HepG2 (cell line): ENCODE results near the gene ALLC. TPM values are rescaled to one million over a fixed set of nuclear protein-coding genes. Genes with fewer than 3 reads are reported as not detected.

Experiments used
- ATAC-seq: fragments of 200-7000 bp; cut with Tn5 transposase; 3 replicates; pipeline ENCODE4 v1.9.1; 2020; ENCODE audit warnings: mild to moderate bottlenecking, moderate library complexity
- BruUV-seq: library from RNA; stranded (reverse); fragments of 400-500 nt; replicated peaks from 2 replicates; lab custom pipeline; 2021; lab: Mats Ljungman, UMichigan
- CTCF ChIA-PET: fragments of 300-600 bp; formaldehyde crosslinking; extraction: SDS; loops from one replicate; lab custom pipeline; 2021; ENCODE audit warnings: low total read pairs, inconsistent platforms, low intra/inter-chr PET ratio; lab: Yijun Ruan, JAX
- POLR2A ChIA-PET: fragments of 350-600 bp; sonication (Branson Sonifier 250); formaldehyde crosslinking; loops from one replicate; lab custom pipeline; 2020; ENCODE audit warnings: antibody characterized with exemption, inconsistent platforms; lab: Yijun Ruan, JAX
- DNase-seq: peaks from one replicate; pipeline ENCODE4 v3.0.0-alpha.2; 2015; ENCODE audit warnings: low spot score
- FAIRE-seq: peaks from 3 replicates; lab custom pipeline; 2011; peaks lifted over from hg19 to GRCh38; lab: Jason Lieb, UNC
- H2AFZ ChIP-seq: one replicate; pipeline ENCODE4 v1.6.1; 2011; ENCODE audit warnings: low read length, inconsistent platforms
- H3K27ac ChIP-seq: fragments of 300-600 bp; 3 replicates; pipeline ENCODE4 v1.8.0; 2011; ENCODE audit warnings: mixed run types, mild to moderate bottlenecking, mixed read lengths, low read length, inconsistent platforms; ENCODE audit not compliant: insufficient read depth; ENCODE audit errors: extremely low read length
- H3K27me3 ChIP-seq, 2 experiments: fragments of 200-600 bp in 1 of 2; 2 replicates in 1 of 2; 3 replicates in 1 of 2; pipeline versions ENCODE4 v1.6.0 to v1.8.0; 2011; ENCODE audit warnings: low read length in 2 of 2, mild to moderate bottlenecking in 2 of 2, moderate library complexity in 2 of 2, inconsistent platforms in 1 of 2; ENCODE audit not compliant: insufficient read depth in 2 of 2, control insufficient read depth in 1 of 2
- H3K36me3 ChIP-seq, 2 experiments: fragments of 200-600 bp in 1 of 2; replicated peaks in 1 of 2; 2 replicates in 1 of 2; 3 replicates in 1 of 2; pipeline versions ENCODE4 v1.5.1 to v1.8.0; 2011; ENCODE audit warnings: low read length in 2 of 2, inconsistent platforms in 1 of 2; ENCODE audit not compliant: insufficient read depth in 2 of 2, control insufficient read depth in 1 of 2
- H3K4me1 ChIP-seq: 2 replicates; pipeline ENCODE4 v1.5.1; 2012; ENCODE audit warnings: low read length, inconsistent platforms; ENCODE audit not compliant: insufficient read depth
- H3K4me2 ChIP-seq: 2 replicates; pipeline ENCODE4 v1.6.0; 2011; ENCODE audit warnings: low read depth, low read length, inconsistent platforms
- H3K4me3 ChIP-seq, 3 experiments: fragments of 200-600 bp in 1 of 3; sonication (generic), shearing (Covaris generic) in 1 of 3; replicated peaks in 1 of 3; 2 replicates each; pipeline ENCODE4 v1.5.1; 2011 to 2016; ENCODE audit warnings: low read length in 3 of 3, inconsistent platforms in 2 of 3, low read depth in 2 of 3, mild to moderate bottlenecking in 2 of 3, control low read depth in 1 of 3, mixed read lengths in 1 of 3; ENCODE audit not compliant: insufficient read depth in 1 of 3
- H3K79me2 ChIP-seq: one replicate; pipeline ENCODE4 v1.6.1; 2011; ENCODE audit warnings: low read length, inconsistent platforms; ENCODE audit not compliant: insufficient read depth
- H3K9ac ChIP-seq: 2 replicates; pipeline ENCODE4 v1.6.0; 2011; ENCODE audit warnings: mild to moderate bottlenecking, low read depth, low read length, inconsistent platforms; ENCODE audit not compliant: insufficient read depth
- H3K9me3 ChIP-seq: 2 replicates; pipeline ENCODE4 v1.5.1; 2012; ENCODE audit warnings: mild to moderate bottlenecking, low read length
- H4K20me1 ChIP-seq: 2 replicates; pipeline ENCODE4 v1.6.0; 2011; ENCODE audit warnings: inconsistent platforms, mild to moderate bottlenecking, low read length, moderate library complexity; ENCODE audit not compliant: insufficient read depth
- AKAP8 ChIP-seq: sonication (generic); formaldehyde crosslinking; IDR thresholded peaks from 2 replicates; pipeline ENCODE4 v1.5.1; 2020; ENCODE audit warnings: mild to moderate bottlenecking, missing genetic modification reagents
- HDAC6 ChIP-seq: fragments of 200-600 bp; sonication (generic); IDR thresholded peaks from 2 replicates; pipeline ENCODE4 v1.7.0; 2017; ENCODE audit warnings: mild to moderate bottlenecking, antibody characterized with exemption, low read length, low read depth
- HNRNPL ChIP-seq: fragments of 200-400 bp; formaldehyde crosslinking; IDR thresholded peaks from 2 replicates; pipeline ENCODE4 v1.6.1; 2017; ENCODE audit warnings: mild to moderate bottlenecking, low read depth, low read length
- NFKB2 ChIP-seq: sonication (generic); formaldehyde crosslinking; IDR thresholded peaks from 2 replicates; pipeline ENCODE4 v1.4.0; 2020; ENCODE audit warnings: missing genetic modification reagents, borderline replicate concordance
- PHF21A ChIP-seq: sonication (generic); formaldehyde crosslinking; IDR thresholded peaks from 2 replicates; pipeline ENCODE4 v1.5.0; 2020; ENCODE audit warnings: mild to moderate bottlenecking, missing genetic modification reagents
- RAD21 ChIP-seq: fragments of 450-650 bp; formaldehyde crosslinking; IDR thresholded peaks from 2 replicates; pipeline ENCODE4 v1.5.0; 2020; ENCODE audit warnings: mild to moderate bottlenecking
- SPEN ChIP-seq: sonication (generic); formaldehyde crosslinking; IDR thresholded peaks from 2 replicates; pipeline ENCODE4 v1.5.1; 2020; ENCODE audit warnings: low read depth, mild to moderate bottlenecking, missing genetic modification reagents
- TBX2 ChIP-seq: sonication (generic); formaldehyde crosslinking; IDR thresholded peaks from 2 replicates; pipeline ENCODE4 v1.5.0; 2020; ENCODE audit warnings: missing genetic modification reagents, mild to moderate bottlenecking, borderline replicate concordance
- ZBTB49 ChIP-seq: sonication (generic); formaldehyde crosslinking; IDR thresholded peaks from 2 replicates; pipeline ENCODE4 v1.4.0; 2020; ENCODE audit warnings: missing genetic modification reagents, borderline replicate concordance
- ZNF660 ChIP-seq: sonication (generic); formaldehyde crosslinking; IDR thresholded peaks from 2 replicates; pipeline ENCODE4 v1.5.1; 2020; ENCODE audit warnings: mild to moderate bottlenecking, low read depth, missing genetic modification reagents, borderline replicate concordance
- WGBS: methylation state at CpG from one replicate; pipeline ENCODE4 v1.1.6; 2017; ENCODE audit warnings: low lambda C conversion rate; 5-methylcytosine and 5-hydroxymethylcytosine counted together
- in situ Hi-C: cut with HindIII; loops from 2 replicates; pipeline ENCODE4 v1.10.0; 2017; ENCODE audit warnings: low pct_unique_long_range_greater_than_20kb; ENCODE audit not compliant: extremely low pct_ligation_motif_present
- intact Hi-C: fragments of 100-400 bp; cut with micrococcal nuclease; formaldehyde crosslinking; loops from one replicate; pipeline ENCODE4 v1.10.0; 2022; ENCODE audit not compliant: unreplicated experiment
- polyA plus RNA-seq, 8 experiments: library from polyadenylated mRNA; depleted of rRNA in 3 of 8; stranded (reverse) in 7 of 8; unstranded in 1 of 8; fragments of >200 nt; fragmentation: Illumina TruSeq in 4 of 8; extraction: Trizol in 4 of 8; gene quantifications; 2 replicates each; pipeline versions ENCODE4 v1.2.1 to v1.2.3, GENCODE V29; 2011 to 2016; ENCODE audit warnings: low read depth in 4 of 8, missing spikeins in 1 of 8, mixed read lengths in 1 of 8; ENCODE audit not compliant: insufficient read depth in 1 of 8
- total RNA-seq, 5 experiments: library from RNA; depleted of rRNA; stranded (reverse); fragments of >200 nt; fragmentation: Illumina TruSeq; extraction: Trizol; gene quantifications; 2 replicates each; pipeline ENCODE4 v1.2.3, GENCODE V29; 2016; ENCODE audit warnings: low read depth in 1 of 5
- TF ChIP-seq, protein P1 (sequence below): sonication (generic); formaldehyde crosslinking; IDR thresholded peaks from 2 replicates; pipeline ENCODE4 v1.4.0; 2020; ENCODE audit warnings: mild to moderate bottlenecking, missing genetic modification reagents

The ALLC gene
- total and polyA plus RNA-seq, 2 of the 13 experiments (the other 11 are each of a cell fraction or from before 2014, with no cell fraction given): 0.08 to 0.11 TPM

GRCh38 chr2:3650140-3650920 lies 7.7 kb upstream of the ALLC start:
- Histone ChIP-seq H3K4me1 (peaks cover 54% of the 10 kb centered on the region), H3K9me3 (no peaks in the 10 kb centered on the region), H2AFZ (peak overlapping the region; percentile 3), H3K27ac (no peak overlapping the region), H3K4me2 (peak overlapping the region; percentile 95), H3K36me3 (no peaks in the 10 kb centered on the region), H3K4me3 (peak overlapping the region in 1 of 3 experiments; percentile 53; a peak in 2 of 6 replicates), H3K27me3 (peaks cover 6 to 21% of the 10 kb centered on the region in 2 experiments; a peak in 2 of 5 replicates), H3K9ac (no peak overlapping the region), H3K79me2 (no peaks in the 10 kb centered on the region), H4K20me1 (no peaks in the 10 kb centered on the region)
- ChIA-PET CTCF (interaction anchor here (0.7 to 2.1 kb wide), 5 partner anchors 21 to 226 kb away, joined by 3 to 14 read pairs (median 8); no protein-coding TSS in a partner anchor), POLR2A (interaction anchor here (4.0 kb wide), 1 partner anchor 92 kb away, joined by 28 read pairs; the partner anchor contains the start of gene RNASEH1)
- DNase-seq (no peak), ATAC-seq (peak; percentile 22), FAIRE-seq (no peak)
- BruUV-seq: no TSS peak
- in situ Hi-C loops: loop anchor here (5.0 kb wide), 1 partner anchor 73 kb away; the partner anchor contains the start of gene RPS7
- 42% methylated on average over 12 of the region's 20 CpGs for WGBS
- intact Hi-C loops: loop anchor here (1.0 to 10.0 kb wide), 5 partner anchors 24 to 346 kb away; partner anchors contain the start of gene RNASEH1
- TF ChIP-seq SPEN (CRISPR knock-in tag) (peak; percentile 18; the same call in 1 of the 2 replicates), AKAP8 (CRISPR knock-in tag) (0 out of 2 replicates have a peak, but pooled peaks have one; percentile 44), HNRNPL (0 out of 2 replicates have a peak, but pooled peaks have one; percentile 21), NFKB2 (CRISPR knock-in tag) (no peak), HDAC6 (no peak), TBX2 (CRISPR knock-in tag) (0 out of 2 replicates have a peak, but pooled peaks have one; percentile 52), RAD21 (CRISPR knock-in tag) (0 out of 2 replicates have a peak, but pooled peaks have one; percentile 6), ZBTB49 (no peak), PHF21A (CRISPR knock-in tag) (0 out of 2 replicates have a peak, but pooled peaks have one; percentile 19), ZNF660 (CRISPR knock-in tag) (no peak)
- TF ChIP-seq, protein P1, sequence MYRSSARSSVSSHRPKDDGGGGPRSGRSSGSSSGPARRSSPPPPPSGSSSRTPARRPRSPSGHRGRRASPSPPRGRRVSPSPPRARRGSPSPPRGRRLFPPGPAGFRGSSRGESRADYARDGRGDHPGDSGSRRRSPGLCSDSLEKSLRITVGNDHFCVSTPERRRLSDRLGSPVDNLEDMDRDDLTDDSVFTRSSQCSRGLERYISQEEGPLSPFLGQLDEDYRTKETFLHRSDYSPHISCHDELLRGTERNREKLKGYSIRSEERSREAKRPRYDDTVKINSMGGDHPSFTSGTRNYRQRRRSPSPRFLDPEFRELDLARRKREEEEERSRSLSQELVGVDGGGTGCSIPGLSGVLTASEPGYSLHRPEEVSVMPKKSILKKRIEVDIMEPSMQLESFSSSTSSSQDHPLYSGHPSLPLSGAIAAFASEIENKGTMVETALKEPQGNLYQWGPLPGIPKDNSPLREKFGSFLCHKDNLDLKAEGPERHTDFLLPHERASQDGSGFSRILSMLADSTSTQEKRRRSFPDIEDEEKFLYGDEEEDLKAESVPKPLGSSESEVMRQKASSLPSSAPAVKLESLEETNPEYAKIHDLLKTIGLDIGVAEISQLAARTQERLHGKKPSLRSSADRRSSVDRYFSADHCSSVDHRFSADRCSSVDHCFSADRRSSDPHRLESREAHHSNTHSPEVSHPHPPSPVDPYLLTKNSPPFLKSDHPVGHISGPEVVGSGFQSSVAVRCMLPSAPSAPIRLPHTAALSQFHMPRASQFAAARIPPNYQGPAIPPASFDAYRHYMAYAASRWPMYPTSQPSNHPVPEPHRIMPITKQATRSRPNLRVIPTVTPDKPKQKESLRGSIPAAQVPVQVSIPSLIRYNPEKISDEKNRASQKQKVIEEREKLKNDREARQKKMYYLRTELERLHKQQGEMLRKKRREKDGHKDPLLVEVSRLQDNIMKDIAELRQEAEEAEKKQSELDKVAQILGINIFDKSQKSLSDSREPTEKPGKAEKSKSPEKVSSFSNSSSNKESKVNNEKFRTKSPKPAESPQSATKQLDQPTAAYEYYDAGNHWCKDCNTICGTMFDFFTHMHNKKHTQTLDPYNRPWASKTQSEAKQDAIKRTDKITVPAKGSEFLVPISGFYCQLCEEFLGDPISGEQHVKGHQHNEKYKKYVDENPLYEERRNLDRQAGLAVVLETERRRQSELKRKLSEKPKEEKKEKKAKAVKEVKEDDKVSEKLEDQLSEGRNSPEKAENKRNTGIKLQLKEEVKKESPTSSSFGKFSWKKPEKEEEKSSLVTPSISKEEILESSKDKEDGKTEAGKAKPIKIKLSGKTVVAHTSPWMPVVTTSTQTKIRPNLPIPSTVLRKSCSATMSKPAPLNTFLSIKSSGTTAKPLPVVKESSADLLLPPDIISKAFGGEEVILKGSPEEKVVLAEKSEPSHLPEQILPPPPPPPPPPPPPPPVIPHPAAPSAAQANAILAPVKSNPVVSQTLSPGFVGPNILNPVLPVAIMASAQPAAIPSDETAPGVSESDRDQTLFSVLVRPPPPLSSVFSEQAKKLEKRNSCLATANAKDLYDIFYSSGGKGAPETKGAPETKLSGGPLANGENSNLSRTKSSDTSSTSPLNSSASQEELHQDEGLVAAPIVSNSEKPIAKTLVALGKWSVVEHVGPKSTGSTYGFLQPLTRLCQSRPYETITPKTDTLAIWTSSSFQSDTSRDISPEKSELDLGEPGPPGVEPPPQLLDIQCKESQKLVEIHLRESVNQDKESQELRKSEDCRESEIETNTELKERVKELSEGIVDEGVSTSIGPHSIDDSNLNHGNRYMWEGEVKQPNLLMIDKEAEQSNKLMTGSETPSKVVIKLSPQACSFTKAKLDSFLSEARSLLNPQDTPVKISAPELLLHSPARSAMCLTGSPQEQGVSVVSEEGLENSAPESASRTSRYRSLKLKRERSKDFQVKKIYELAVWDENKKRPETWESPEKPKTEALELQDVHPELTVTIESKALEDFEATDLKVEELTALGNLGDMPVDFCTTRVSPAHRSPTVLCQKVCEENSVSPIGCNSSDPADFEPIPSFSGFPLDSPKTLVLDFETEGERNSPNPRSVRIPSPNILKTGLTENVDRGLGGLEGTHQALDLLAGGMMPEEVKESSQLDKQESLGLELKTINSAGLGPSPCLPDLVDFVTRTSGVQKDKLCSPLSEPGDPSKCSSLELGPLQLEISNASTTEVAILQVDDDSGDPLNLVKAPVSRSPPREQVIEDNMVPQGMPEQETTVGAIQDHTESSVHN (CRISPR knock-in tag): peak; percentile 45; the same call in 1 of the 2 replicates
